Endothelial cell of umbilical vein (primary cell): ENCODE data around the gene ZNF81.

Experiments used
- EZH2 ChIP-seq: IDR thresholded peaks from 2 replicates; pipeline ENCODE4 v1.6.1; 2012; ENCODE audit warnings: borderline replicate concordance, low read depth, mild to moderate bottlenecking, moderate library complexity, low read length, inconsistent platforms; ENCODE audit not compliant: severe bottlenecking
- GATA2 ChIP-seq: IDR thresholded peaks from 2 replicates; pipeline ENCODE4 v1.7.0; 2011; ENCODE audit warnings: low read depth, mild to moderate bottlenecking, moderate library complexity, mixed read lengths, low read length; ENCODE audit not compliant: insufficient read length, insufficient read depth
- MYC ChIP-seq: IDR thresholded peaks from one replicate; pipeline ENCODE4 v1.6.1; 2011; ENCODE audit warnings: mild to moderate bottlenecking, low read depth, low read length
- POLR2A ChIP-seq: IDR thresholded peaks from 2 replicates; pipeline ENCODE4 v1.6.1; 2012; ENCODE audit warnings: low read depth, mild to moderate bottlenecking, control low read depth, low read length
- POLR2AphosphoS5 ChIP-seq: IDR thresholded peaks from 2 replicates; pipeline ENCODE4 v1.6.1; 2012; ENCODE audit warnings: low read depth, mild to moderate bottlenecking, control low read depth, low read length, moderate library complexity; ENCODE audit not compliant: insufficient read depth
- TF ChIP-seq, protein P1 (sequence below), 2 donors: IDR thresholded peaks; 1 replicate in 1 of 2; 2 replicates in 1 of 2; pipeline ENCODE4 v1.5.1; 2011; ENCODE audit warnings: low read length in 2 of 2, mild to moderate bottlenecking in 2 of 2, moderate library complexity in 2 of 2, control low read depth in 1 of 2, inconsistent platforms in 1 of 2, low read depth in 1 of 2; ENCODE audit not compliant: insufficient read depth in 1 of 2; ENCODE audit errors: extremely low read depth in 1 of 2

DNA sequence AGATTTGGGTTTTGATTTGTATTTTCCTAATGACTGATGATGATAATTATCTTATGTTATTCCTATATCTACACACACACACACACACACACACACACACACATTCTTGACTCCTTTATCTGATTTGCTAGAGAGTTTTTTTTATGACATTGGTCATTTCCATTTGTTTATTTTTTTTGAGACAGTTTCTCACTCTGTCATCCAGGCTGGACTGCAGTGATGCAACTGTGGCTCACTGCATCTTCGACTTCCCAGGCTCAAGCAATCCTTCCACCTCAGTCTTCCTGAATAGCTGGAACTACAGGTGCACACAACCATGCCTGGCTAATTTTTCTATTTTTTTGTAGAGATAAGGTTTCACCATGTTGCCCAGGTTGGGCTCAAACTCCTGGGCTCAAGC, 6.7 kb downstream of the ZNF81 start:
- no peak for TF ChIP-seq POLR2AphosphoS5
- TF ChIP-seq, protein P1, sequence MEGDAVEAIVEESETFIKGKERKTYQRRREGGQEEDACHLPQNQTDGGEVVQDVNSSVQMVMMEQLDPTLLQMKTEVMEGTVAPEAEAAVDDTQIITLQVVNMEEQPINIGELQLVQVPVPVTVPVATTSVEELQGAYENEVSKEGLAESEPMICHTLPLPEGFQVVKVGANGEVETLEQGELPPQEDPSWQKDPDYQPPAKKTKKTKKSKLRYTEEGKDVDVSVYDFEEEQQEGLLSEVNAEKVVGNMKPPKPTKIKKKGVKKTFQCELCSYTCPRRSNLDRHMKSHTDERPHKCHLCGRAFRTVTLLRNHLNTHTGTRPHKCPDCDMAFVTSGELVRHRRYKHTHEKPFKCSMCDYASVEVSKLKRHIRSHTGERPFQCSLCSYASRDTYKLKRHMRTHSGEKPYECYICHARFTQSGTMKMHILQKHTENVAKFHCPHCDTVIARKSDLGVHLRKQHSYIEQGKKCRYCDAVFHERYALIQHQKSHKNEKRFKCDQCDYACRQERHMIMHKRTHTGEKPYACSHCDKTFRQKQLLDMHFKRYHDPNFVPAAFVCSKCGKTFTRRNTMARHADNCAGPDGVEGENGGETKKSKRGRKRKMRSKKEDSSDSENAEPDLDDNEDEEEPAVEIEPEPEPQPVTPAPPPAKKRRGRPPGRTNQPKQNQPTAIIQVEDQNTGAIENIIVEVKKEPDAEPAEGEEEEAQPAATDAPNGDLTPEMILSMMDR (IDR thresholded peaks at IDR 0.05; ENCODE audit: extremely low read depth in 1 of 2, insufficient read depth in 1 of 2, low read depth in 1 of 2, low read length in 2 of 2) = no peak
- no peak for TF ChIP-seq EZH2
- no peak for TF ChIP-seq MYC
- TF ChIP-seq POLR2A = no peak
- TF ChIP-seq GATA2 = no peak
